Pancreas (tissue), 10 donors: Measurements from ENCODE around the gene SYTL5. TPM values are rescaled to one million over a fixed set of nuclear protein-coding genes. Genes with fewer than 3 reads are reported as not detected.

Experiments
- ATAC-seq, 4 donors: fragments of 200-7000 bp; cut with Tn5 transposase; one replicate each; pipeline versions ENCODE4 v1.8.0 to v1.9.1; 2020; ENCODE audit warnings: mild to moderate bottlenecking in 4 of 4, moderate library complexity in 4 of 4
- DNase-seq, 6 donors: peaks; one replicate each; pipeline ENCODE4 v3.0.0-alpha.2; 2020
- FAIRE-seq: peaks from 2 replicates; lab custom pipeline; 2012; peaks lifted over from hg19 to GRCh38; lab: Jason Lieb, UNC
- H3K27ac ChIP-seq, 4 donors: fragments of 200-600 bp; sonication (generic); 1 replicate in 3 of 4; 2 replicates in 1 of 4; pipeline versions ENCODE4 v1.5.0 to v1.8.0; 2020
- H3K27me3 ChIP-seq, 4 donors: fragments of 200-600 bp; one replicate each; pipeline ENCODE4 v1.8.0; 2021
- H3K36me3 ChIP-seq, 3 donors: fragments of 200-600 bp; sonication (generic) in 1 of 3; one replicate each; pipeline versions ENCODE4 v1.5.0 to v1.8.0; 2020 to 2021
- H3K4me1 ChIP-seq, 3 donors: fragments of 200-600 bp; one replicate each; pipeline ENCODE4 v1.8.0; 2021
- H3K4me3 ChIP-seq, 4 donors: fragments of 200-600 bp; sonication (generic) in 2 of 4; one replicate each; pipeline versions ENCODE4 v1.5.0 to v1.8.0; 2020 to 2021
- H3K9me3 ChIP-seq, 4 donors: fragments of 200-600 bp; one replicate each; pipeline ENCODE4 v1.8.0; 2021
- CTCF ChIP-seq, 4 donors: fragments of 200-600 bp; sonication (generic) in 3 of 4; IDR thresholded peaks; one replicate each; pipeline versions ENCODE4 v1.5.0 to v1.8.0; 2021; ENCODE audit warnings: antibody characterized with exemption in 4 of 4
- WGBS, 2 donors: extraction: QIAGEN DNeasy Blood & Tissue Kit; methylation state at CpG; one replicate each; pipeline ENCODE4 v1.1.7; 2013; 5-methylcytosine and 5-hydroxymethylcytosine counted together
- intact Hi-C, 3 donors: fragments of 100-400 bp; cut with DNase I; formaldehyde crosslinking; loops; one replicate each; pipeline versions ENCODE4 v1.11.1 to v1.14.2; 2022
- polyA plus RNA-seq, 2 donors: library from polyadenylated mRNA; stranded (reverse); fragments of 200-250 nt; gene quantifications; one replicate each; pipeline ENCODE4 v1.2.3, GENCODE V29; 2013
- total RNA-seq, 6 donors: library from RNA; stranded (reverse); fragmentation: NEBNext Ultra II Directional in 4 of 6; extraction: Animal tissue kit (Norgen Biotek cat#: 25700) in 4 of 6; gene quantifications; one replicate each; pipeline versions ENCODE4 v1.2.1 to v1.2.4, GENCODE V29; 2021 to 2023
- donor health status: healthy with polysubstance abuse.
- donor health status: DM: no; HTN: no; CAD: no; lungs with moderate emphysema.
- donor health status: DM: no; HTN: no; CAD: no.
- donor health status: control.
- donor health status: control.
- donor health status: Bipolar disorder and iron deficiency.
- donor health status: DM: yes; HTN: yes; CAD: no.
- donor health status: DM: no; HTN: no; CAD: no.
- donor health status: DM: no; HTN: no; CAD: no.
- donor health status: DM: yes; HTN: yes; CAD: no.

SYTL5 gene
- total and polyA plus RNA-seq, 8 donors: 0.77 to 5.9 (median 2.4) TPM

DNA sequence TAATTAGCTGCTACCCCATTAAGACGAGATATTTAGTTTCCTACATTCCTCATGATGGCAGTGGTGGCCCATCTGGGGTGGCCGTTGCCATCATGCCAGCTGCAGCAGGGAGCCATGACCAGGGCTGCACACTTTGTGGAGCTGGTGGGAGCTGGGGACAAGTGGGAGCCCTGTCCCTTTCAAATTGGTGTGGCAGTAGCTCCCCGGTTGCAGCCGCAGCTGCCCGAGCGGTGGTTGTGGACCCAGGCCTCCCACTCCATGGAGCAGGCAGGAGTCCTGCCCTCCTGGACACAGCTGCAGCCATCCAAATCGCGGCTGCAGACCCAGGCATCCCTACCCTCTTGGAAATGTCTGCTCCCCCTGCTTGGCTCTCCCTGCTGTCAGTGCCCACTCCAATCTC lies 9.3 kb upstream of the SYTL5 start:
- Histone ChIP-seq H3K27ac (no peak overlapping the region), H3K36me3 (no peaks in the 10 kb centered on the region), H3K4me1 (no peaks in the 10 kb centered on the region), H3K4me3 (no peak overlapping the region), H3K27me3 (peaks cover 0 to 5% (median 0%) of the 10 kb centered on the region in 4 donors), H3K9me3 (no peaks in the 10 kb centered on the region)
- intact Hi-C loops: no loop called here
- no peak for ATAC-seq
- TF ChIP-seq CTCF (IDR thresholded peaks at IDR 0.05): no peak
- DNase-seq: no peak
- WGBS, 2 donors: 88 to 90% methylated on average over 8 of the region's 8 CpGs
- no peak for FAIRE-seq

GRCh38 chrX:37998586-37999262 lies 7.6 kb upstream of the SYTL5 start:
- no peak for TF ChIP-seq CTCF (IDR thresholded peaks at IDR 0.05)
- no peaks in the 10 kb centered on the region for H3K9me3 ChIP-seq
- peaks cover 0 to 5% (median 0%) of the 10 kb centered on the region in 4 donors for H3K27me3 ChIP-seq
- no peak for DNase-seq
- intact Hi-C loops: no loop called here
- H3K27ac ChIP-seq: no peak overlapping the region
- ATAC-seq: no peak
- no peaks in the 10 kb centered on the region for H3K36me3 ChIP-seq
- no peak overlapping the region for H3K4me3 ChIP-seq
- no peaks in the 10 kb centered on the region for H3K4me1 ChIP-seq
- FAIRE-seq: no peak
- 60 to 82% methylated on average over 7 of the region's 7 CpGs for WGBS, 2 donors

- intact Hi-C loops: no loop called here
- DNase-seq: no peak
- no peak for TF ChIP-seq CTCF (IDR thresholded peaks at IDR 0.05)
- Histone ChIP-seq H3K27ac (no peak overlapping the region), H3K9me3 (no peaks in the 10 kb centered on the region), H3K4me1 (no peaks in the 10 kb centered on the region), H3K4me3 (no peak overlapping the region), H3K36me3 (no peaks in the 10 kb centered on the region), H3K27me3 (peaks cover 0 to 5% (median 0%) of the 10 kb centered on the region in 4 donors)
- 87 to 95% methylated on average over 16 to 17 of the region's 17 CpGs for WGBS, 2 donors
- FAIRE-seq: no peak
- no peak for ATAC-seq
Measured at GRCh38 chrX:38000706-38001105, 5.6 kb upstream of the SYTL5 start.

DNA sequence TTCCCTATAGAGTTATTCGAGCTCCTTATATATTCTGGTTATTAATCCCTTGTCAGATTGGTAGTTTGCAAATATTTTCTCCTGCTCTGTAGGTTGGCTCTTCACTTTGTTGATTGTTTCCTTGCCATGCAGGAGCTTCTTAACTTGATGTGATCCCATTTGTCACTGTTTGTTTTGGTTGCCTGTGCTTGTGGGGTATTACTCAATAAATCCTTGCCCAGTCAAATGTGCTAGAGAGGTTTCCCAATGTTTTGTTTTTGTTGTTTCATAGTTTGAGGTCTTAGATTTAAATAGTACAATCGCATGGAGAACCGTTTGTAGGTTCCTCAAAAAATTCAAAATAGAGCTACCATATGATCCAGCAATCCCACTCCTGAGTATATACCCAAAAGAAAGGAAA lies 2.3 kb upstream of the SYTL5 start:
- Histone ChIP-seq H3K4me3 (no peak overlapping the region), H3K27ac (no peak overlapping the region), H3K36me3 (no peaks in the 10 kb centered on the region), H3K27me3 (peaks cover 0 to 5% (median 0%) of the 10 kb centered on the region in 4 donors), H3K9me3 (no peaks in the 10 kb centered on the region), H3K4me1 (peaks cover 0 to 3% (median 0%) of the 10 kb centered on the region in 3 donors)
- DNase-seq (no peak), ATAC-seq (no peak), FAIRE-seq (no peak)
- intact Hi-C loops: no loop called here
- TF ChIP-seq CTCF (IDR thresholded peaks at IDR 0.05): no peak
- 80 to 92% methylated on average over 3 of the region's 3 CpGs for WGBS, 2 donors

DNA sequence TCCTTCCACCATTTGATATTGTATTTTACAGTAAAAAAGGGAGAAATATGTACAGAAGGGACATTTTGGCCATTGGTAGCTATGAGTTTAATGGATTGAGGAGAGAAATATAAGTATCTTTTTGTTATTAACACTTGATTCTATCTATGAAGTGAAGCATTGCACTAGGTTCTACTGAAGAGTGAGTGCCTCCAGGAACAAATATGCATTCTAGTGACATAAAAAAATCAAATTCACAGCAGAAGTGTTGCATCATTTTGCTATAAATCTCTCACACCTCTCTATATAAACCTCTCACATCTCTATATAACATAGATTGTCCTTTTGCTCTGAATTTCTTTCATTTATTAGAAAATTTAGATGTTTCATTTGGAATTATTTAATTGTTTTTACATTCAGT lies 425 bp downstream of the SYTL5 start:
- Histone ChIP-seq H3K36me3 (no peaks in the 10 kb centered on the region), H3K9me3 (no peaks in the 10 kb centered on the region), H3K27ac (peak overlapping the region in 3 of 4 donors; percentile 16 to 69 (median 38)), H3K4me3 (peak overlapping the region in 2 of 4 donors; percentile 11 to 16), H3K27me3 (no peaks in the 10 kb centered on the region), H3K4me1 (peaks cover 0 to 3% (median 0%) of the 10 kb centered on the region in 3 donors)
- no peak for DNase-seq
- ATAC-seq: peak in 3 of 4 donors; percentile 28 to 59 (median 44)
- FAIRE-seq: peak; percentile 94
- TF ChIP-seq CTCF (IDR thresholded peaks at IDR 0.05): no peak
- intact Hi-C loops: no loop called here
